ENCODE measurements around the gene ARHGEF11. TPM values are rescaled to one million over a fixed set of nuclear protein-coding genes. Genes with fewer than 3 reads are reported as not detected.

The ARHGEF11 gene
- polyA plus RNA-seq, 1 donor (not counting 4 experiments of a cell fraction or from before 2014, with no cell fraction given) = 8.0 TPM

DNA sequence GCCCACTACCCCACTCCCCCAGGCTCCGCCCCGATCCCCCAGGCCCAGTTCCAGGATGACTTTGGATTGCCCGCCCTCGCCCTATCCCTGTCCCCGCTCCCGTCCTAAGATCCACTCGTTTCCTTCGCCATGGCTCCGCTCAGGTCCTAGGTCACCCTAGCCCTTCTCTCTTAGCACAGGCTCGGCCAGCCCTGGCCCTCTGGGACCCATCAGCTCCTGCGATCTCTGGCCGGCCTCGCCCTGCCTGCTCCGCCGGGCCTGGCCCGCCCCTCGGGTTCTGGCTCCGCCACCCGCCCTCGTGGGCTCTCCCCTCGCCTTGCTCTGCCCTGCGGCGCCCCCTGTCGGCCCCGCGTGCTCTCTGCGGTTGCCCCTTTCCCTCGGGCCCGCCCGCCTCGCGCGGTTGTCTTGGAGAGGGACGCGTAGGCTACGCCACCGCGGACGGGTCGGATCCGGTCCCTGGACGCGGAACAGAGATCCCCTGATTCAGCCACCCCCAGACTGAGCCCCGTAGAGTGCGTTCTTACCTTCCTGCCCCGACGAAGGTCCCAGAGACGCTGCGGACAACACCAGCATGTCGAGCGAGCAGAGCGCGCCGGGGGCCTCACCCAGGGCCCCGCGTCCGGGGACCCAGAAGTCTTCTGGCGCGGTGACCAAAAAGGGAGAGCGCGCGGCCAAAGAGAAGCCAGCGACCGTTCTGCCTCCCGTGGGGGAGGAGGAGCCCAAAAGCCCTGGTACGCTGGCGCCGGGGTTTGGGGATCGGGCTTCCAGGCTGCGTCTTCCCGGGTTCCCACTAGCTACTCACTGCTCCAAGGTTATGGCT is 125.1 kb downstream of the ARHGEF11 start, which contains the start of gene LRRC71:
Gene LRRC71, plus strand, starts transcription at position 400 of the 820 bp plus-strand sequence. Its CDS starts 172 bp downstream, at position 572.
- TF ChIP-seq, protein P1, sequence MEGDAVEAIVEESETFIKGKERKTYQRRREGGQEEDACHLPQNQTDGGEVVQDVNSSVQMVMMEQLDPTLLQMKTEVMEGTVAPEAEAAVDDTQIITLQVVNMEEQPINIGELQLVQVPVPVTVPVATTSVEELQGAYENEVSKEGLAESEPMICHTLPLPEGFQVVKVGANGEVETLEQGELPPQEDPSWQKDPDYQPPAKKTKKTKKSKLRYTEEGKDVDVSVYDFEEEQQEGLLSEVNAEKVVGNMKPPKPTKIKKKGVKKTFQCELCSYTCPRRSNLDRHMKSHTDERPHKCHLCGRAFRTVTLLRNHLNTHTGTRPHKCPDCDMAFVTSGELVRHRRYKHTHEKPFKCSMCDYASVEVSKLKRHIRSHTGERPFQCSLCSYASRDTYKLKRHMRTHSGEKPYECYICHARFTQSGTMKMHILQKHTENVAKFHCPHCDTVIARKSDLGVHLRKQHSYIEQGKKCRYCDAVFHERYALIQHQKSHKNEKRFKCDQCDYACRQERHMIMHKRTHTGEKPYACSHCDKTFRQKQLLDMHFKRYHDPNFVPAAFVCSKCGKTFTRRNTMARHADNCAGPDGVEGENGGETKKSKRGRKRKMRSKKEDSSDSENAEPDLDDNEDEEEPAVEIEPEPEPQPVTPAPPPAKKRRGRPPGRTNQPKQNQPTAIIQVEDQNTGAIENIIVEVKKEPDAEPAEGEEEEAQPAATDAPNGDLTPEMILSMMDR (optimal IDR thresholded peaks at IDR 0.05 in 1 of 3, IDR thresholded peaks at IDR 0.05 in 1 of 3, conservative IDR thresholded peaks at IDR 0.05 in 1 of 3; ENCODE audit: extremely low read depth in 1 of 3, insufficient read depth in 2 of 3, low read length in 3 of 3) = peak; percentile 73 to 90 (median 90)
- peak; percentile 89 for TF ChIP-seq EZH2 (IDR thresholded peaks at IDR 0.05; ENCODE audit: low read length)
- peaks cover 4% of the 10 kb centered on the region for H4K20me1 ChIP-seq (ENCODE audit: control insufficient read depth, extremely low read depth, insufficient read depth, low read length)
- H3K36me3 ChIP-seq (ENCODE audit: control insufficient read depth in 2 of 2, extremely low read depth in 1 of 2, insufficient read depth in 2 of 2, low read length in 2 of 2) = peaks cover 0 to under 1% of the 10 kb centered on the region in 2 experiments
- dilution Hi-C loops (cut with MboI; ENCODE audit: extremely low pct_ligation_motif_present, low sequenced_read_pairs) = no loop called here
- DNase-seq (ENCODE audit: low read depth, low spot score) (no peak), FAIRE-seq (no peak)
- H3K9me1 ChIP-seq (ENCODE audit: control insufficient read depth, extremely low read depth, insufficient read depth, low read length) = no peaks in the 10 kb centered on the region
- peak within 1 kb of the TSS; percentile 8 to 42 (median 24) for H3K4me3 ChIP-seq (ENCODE audit: control insufficient read depth in 2 of 3, extremely low read depth in 1 of 3, insufficient read depth in 2 of 3, low read depth in 1 of 3, low read length in 3 of 3)
- H2AFZ ChIP-seq (ENCODE audit: control insufficient read depth, low read length) = peak within 1 kb of the TSS; percentile 54
- H3K27ac ChIP-seq (ENCODE audit: control insufficient read depth, insufficient read depth, low read length) = no peak within 1 kb of the TSS
- no peaks in the 10 kb centered on the region for H3K79me2 ChIP-seq (ENCODE audit: control insufficient read depth, insufficient read depth, low read length)
- H3K9me3 ChIP-seq (ENCODE audit: control insufficient read depth, low read depth, low read length) = no peaks in the 10 kb centered on the region
- H3K27me3 ChIP-seq (ENCODE audit: control insufficient read depth, extremely low read depth, insufficient read depth, low read length) = peaks cover 51% of the 10 kb centered on the region
- peaks cover 12% of the 10 kb centered on the region for H3K4me1 ChIP-seq (ENCODE audit: control insufficient read depth, extremely low read depth, insufficient read depth, low read length)
- peak within 1 kb of the TSS; percentile 82 for H3K4me2 ChIP-seq (ENCODE audit: control insufficient read depth, extremely low read depth, insufficient read depth, low read depth, low read length)
- H3K9ac ChIP-seq (ENCODE audit: control insufficient read depth, extremely low read depth, insufficient read depth, low read length) = peak within 1 kb of the TSS; percentile 34

DNA sequence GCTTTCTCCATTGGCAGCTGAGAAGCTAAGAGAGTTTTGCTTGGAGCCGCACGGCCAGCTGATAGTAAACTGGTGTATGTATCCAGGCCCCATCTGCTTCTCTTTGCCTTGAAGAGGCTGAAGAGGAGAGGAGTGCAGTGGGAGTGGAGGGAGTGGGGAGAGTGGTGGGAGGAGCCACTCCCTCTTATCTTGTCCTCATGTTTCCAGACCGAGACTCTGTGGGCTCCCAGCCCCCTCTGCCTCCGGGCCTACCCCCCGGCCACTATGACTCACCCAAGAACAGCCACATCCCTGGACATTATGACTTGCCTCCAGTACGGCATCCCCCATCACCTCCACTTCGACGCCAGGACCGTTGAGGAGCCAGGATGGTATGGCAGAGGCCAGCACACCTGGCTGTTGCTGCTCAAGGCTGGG is 131.1 kb downstream of the ARHGEF11 start:
- no peaks in the 10 kb centered on the region for H3K9me1 ChIP-seq (ENCODE audit: control insufficient read depth, extremely low read depth, insufficient read depth, low read length)
- no peaks in the 10 kb centered on the region for H4K20me1 ChIP-seq (ENCODE audit: control insufficient read depth, extremely low read depth, insufficient read depth, low read length)
- no peaks in the 10 kb centered on the region for H3K79me2 ChIP-seq (ENCODE audit: control insufficient read depth, insufficient read depth, low read length)
- no peak for DNase-seq (ENCODE audit: low read depth, low spot score)
- no peak overlapping the region for H2AFZ ChIP-seq (ENCODE audit: control insufficient read depth, low read length)
- H3K9me3 ChIP-seq (ENCODE audit: control insufficient read depth, low read depth, low read length) = no peaks in the 10 kb centered on the region
- H3K36me3 ChIP-seq (ENCODE audit: control insufficient read depth in 2 of 2, extremely low read depth in 1 of 2, insufficient read depth in 2 of 2, low read length in 2 of 2) = peaks cover 6 to 23% of the 10 kb centered on the region in 2 experiments
- H3K9ac ChIP-seq (ENCODE audit: control insufficient read depth, extremely low read depth, insufficient read depth, low read length) = no peak overlapping the region
- TF ChIP-seq EZH2 (IDR thresholded peaks at IDR 0.05; ENCODE audit: low read length) = no peak
- TF ChIP-seq, protein P1 (optimal IDR thresholded peaks at IDR 0.05 in 1 of 3, IDR thresholded peaks at IDR 0.05 in 1 of 3, conservative IDR thresholded peaks at IDR 0.05 in 1 of 3; ENCODE audit: extremely low read depth in 1 of 3, insufficient read depth in 2 of 3, low read length in 3 of 3) = no peak
- H3K27me3 ChIP-seq (ENCODE audit: control insufficient read depth, extremely low read depth, insufficient read depth, low read length) = no peaks in the 10 kb centered on the region
- H3K4me2 ChIP-seq (ENCODE audit: control insufficient read depth, extremely low read depth, insufficient read depth, low read depth, low read length) = no peak overlapping the region
- H3K4me1 ChIP-seq (ENCODE audit: control insufficient read depth, extremely low read depth, insufficient read depth, low read length) = peaks cover 2% of the 10 kb centered on the region
- H3K27ac ChIP-seq (ENCODE audit: control insufficient read depth, insufficient read depth, low read length) = no peak overlapping the region
- dilution Hi-C loops (cut with MboI; ENCODE audit: extremely low pct_ligation_motif_present, low sequenced_read_pairs) = no loop called here
- H3K4me3 ChIP-seq (ENCODE audit: control insufficient read depth in 2 of 3, extremely low read depth in 1 of 3, insufficient read depth in 2 of 3, low read depth in 1 of 3, low read length in 3 of 3) = no peak overlapping the region
- no peak for FAIRE-seq
